Measurements from ENCODE around the gene RHOT2.

GRCh38 chr16:707062-707538 is 39.2 kb downstream of the RHOT2 start:
- TF ChIP-seq CTCF (IDR thresholded peaks at IDR 0.05): no peak
- TF ChIP-seq POLR2A (IDR thresholded peaks at IDR 0.05): no peak

Measured in adrenal gland (tissue), 5 donors.